IPS DF 6.9 (cell line): ENCODE data around the gene HYAL1.
A peak's percentile ranks its signal among the peaks of the same experiment; 100 is the strongest.

Experiments
- DNase-seq: peaks from one replicate; pipeline ENCODE4 v3.0.0-alpha.2; 2013; ENCODE audit warnings: low read depth, low spot score
- H3K27ac ChIP-seq: one replicate; pipeline ENCODE4 v1.5.1; 2013; ENCODE audit warnings: low read length, control low read depth
- H3K27me3 ChIP-seq: 2 replicates; pipeline ENCODE4 v1.6.1; 2013; ENCODE audit warnings: mild to moderate bottlenecking, low read length; ENCODE audit not compliant: control insufficient read depth, insufficient read depth
- H3K36me3 ChIP-seq: 2 replicates; pipeline ENCODE4 v1.6.1; 2013; ENCODE audit warnings: low read length; ENCODE audit not compliant: control insufficient read depth, insufficient read depth
- H3K4me1 ChIP-seq: 2 replicates; pipeline ENCODE4 v1.6.1; 2013; ENCODE audit warnings: low read length; ENCODE audit not compliant: control insufficient read depth, insufficient read depth
- H3K4me3 ChIP-seq: 2 replicates; pipeline ENCODE4 v1.5.1; 2013; ENCODE audit warnings: mild to moderate bottlenecking, low read length
- H3K9me3 ChIP-seq: 2 replicates; pipeline ENCODE4 v1.6.1; 2013; ENCODE audit warnings: low read length, inconsistent platforms; ENCODE audit not compliant: control insufficient read depth, insufficient read depth
- WGBS: extraction: QIAGEN DNeasy Blood & Tissue Kit; methylation state at CpG from one replicate; pipeline ENCODE4 v1.1.7; 2013; ENCODE audit warnings: mixed read lengths, missing lambda C conversion rate; ENCODE audit not compliant: insufficient read length, insufficient coverage; 5-methylcytosine and 5-hydroxymethylcytosine counted together

Gene HYAL1

GRCh38 chr3:50323614-50324199, 20.3 kb upstream of the HYAL1 start:
- Histone ChIP-seq H3K36me3 (peaks cover 12% of the 10 kb centered on the region), H3K9me3 (no peaks in the 10 kb centered on the region), H3K27ac (no peak overlapping the region), H3K4me3 (no peak overlapping the region), H3K27me3 (no peaks in the 10 kb centered on the region), H3K4me1 (peaks cover 8% of the 10 kb centered on the region)
- no peak for DNase-seq
- no CpG with 5 or more reads among the region's 5 CpGs for WGBS

- H3K9me3 ChIP-seq, result no peaks in the 10 kb centered on the region
- peaks cover 18% of the 10 kb centered on the region for H3K36me3 ChIP-seq
- no peaks in the 10 kb centered on the region for H3K27me3 ChIP-seq
- WGBS, result no CpG with 5 or more reads among the region's 4 CpGs
- H3K4me3 ChIP-seq, result no peak overlapping the region
- no peak for DNase-seq
- peaks cover 8% of the 10 kb centered on the region for H3K4me1 ChIP-seq
- H3K27ac ChIP-seq, result no peak overlapping the region
Observed at GRCh38 chr3:50323092-50323600, 19.8 kb upstream of the HYAL1 start.

GRCh38 chr3:50322386-50323091, 19.2 kb upstream of the HYAL1 start, which contains the start of gene HYAL2:
Gene HYAL2, minus strand, starts transcription at chr3:50322745. Its CDS starts 2,256 bp downstream, at chr3:50320489.
- peaks cover 8% of the 10 kb centered on the region for H3K4me1 ChIP-seq
- DNase-seq, result no peak
- peaks cover 20% of the 10 kb centered on the region for H3K36me3 ChIP-seq
- no peak within 1 kb of the TSS for H3K27ac ChIP-seq
- H3K9me3 ChIP-seq, result no peaks in the 10 kb centered on the region
- H3K27me3 ChIP-seq, result no peaks in the 10 kb centered on the region
- peak within 1 kb of the TSS; percentile 85 for H3K4me3 ChIP-seq
- WGBS, result no CpG with 5 or more reads among the region's 31 CpGs

- Histone ChIP-seq H3K9me3 (no peaks in the 10 kb centered on the region), H3K4me3 (peak overlapping the region; percentile 44), H3K27me3 (no peaks in the 10 kb centered on the region), H3K27ac (no peak overlapping the region), H3K36me3 (peaks cover 24% of the 10 kb centered on the region), H3K4me1 (peaks cover 8% of the 10 kb centered on the region)
- no CpG with 5 or more reads among the region's 14 CpGs for WGBS
- no peak for DNase-seq
Observed at GRCh38 chr3:50322115-50322385, 18.7 kb upstream of the HYAL1 start.

- no peaks in the 10 kb centered on the region for H3K9me3 ChIP-seq
- peak overlapping the region; percentile 85; the same call in 1 of the 2 replicates for H3K4me3 ChIP-seq
- whole genome bisulfite sequencing, result no CpG with 5 or more reads among the region's 59 CpGs
- H3K4me1 ChIP-seq, result peaks cover 8% of the 10 kb centered on the region
- H3K27ac ChIP-seq, result no peak overlapping the region
- H3K36me3 ChIP-seq, result peaks cover 27% of the 10 kb centered on the region
- H3K27me3 ChIP-seq, result no peaks in the 10 kb centered on the region
- no peak for DNase-seq
Observed at GRCh38 chr3:50321336-50322114, 18.2 kb upstream of the HYAL1 start.

- peaks cover 8% of the 10 kb centered on the region for H3K4me1 ChIP-seq
- no peak overlapping the region for H3K27ac ChIP-seq
- DNase-seq, result no peak
- H3K27me3 ChIP-seq, result no peaks in the 10 kb centered on the region
- H3K9me3 ChIP-seq, result no peaks in the 10 kb centered on the region
- no CpG with 5 or more reads among the region's 45 CpGs for WGBS
- peak overlapping the region; percentile 85; the same call in 1 of the 2 replicates for H3K4me3 ChIP-seq
- H3K36me3 ChIP-seq, result peaks cover 27% of the 10 kb centered on the region
Observed at GRCh38 chr3:50320853-50321335, 17.5 kb upstream of the HYAL1 start.

GRCh38 chr3:50319894-50320625, 16.7 kb upstream of the HYAL1 start:
- Histone ChIP-seq H3K27ac (no peak overlapping the region), H3K4me3 (peak overlapping the region; percentile 85; the same call in 1 of the 2 replicates), H3K27me3 (no peaks in the 10 kb centered on the region), H3K4me1 (peaks cover 8% of the 10 kb centered on the region), H3K9me3 (no peaks in the 10 kb centered on the region), H3K36me3 (peaks cover 27% of the 10 kb centered on the region)
- WGBS, result no CpG with 5 or more reads among the region's 29 CpGs
- DNase-seq, result no peak

GRCh38 chr3:50319181-50319893, 16.0 kb upstream of the HYAL1 start:
- H3K4me1 ChIP-seq, result peaks cover 7% of the 10 kb centered on the region
- H3K27ac ChIP-seq, result no peak overlapping the region
- H3K27me3 ChIP-seq, result no peaks in the 10 kb centered on the region
- H3K36me3 ChIP-seq, result peaks cover 27% of the 10 kb centered on the region
- H3K9me3 ChIP-seq, result no peaks in the 10 kb centered on the region
- no CpG with 5 or more reads among the region's 16 CpGs for WGBS
- DNase-seq, result no peak
- no peak overlapping the region for H3K4me3 ChIP-seq

- H3K27me3 ChIP-seq, result no peaks in the 10 kb centered on the region
- no CpG with 5 or more reads among the region's 10 CpGs for WGBS
- no peak for DNase-seq
- H3K9me3 ChIP-seq, result no peaks in the 10 kb centered on the region
- no peak overlapping the region for H3K4me3 ChIP-seq
- peaks cover 27% of the 10 kb centered on the region for H3K36me3 ChIP-seq
- peaks cover 5% of the 10 kb centered on the region; the same call in 1 of the 2 replicates for H3K4me1 ChIP-seq
- no peak overlapping the region for H3K27ac ChIP-seq
Observed at GRCh38 chr3:50318615-50319014, 15.2 kb upstream of the HYAL1 start.
